Measurements from ENCODE around the gene UQCC5. TPM values are rescaled to one million over a fixed set of nuclear protein-coding genes. Genes with fewer than 3 reads are reported as not detected.

UQCC5 gene
- total RNA-seq, 1 donor from 2014 or later = 65.8 TPM

DNA sequence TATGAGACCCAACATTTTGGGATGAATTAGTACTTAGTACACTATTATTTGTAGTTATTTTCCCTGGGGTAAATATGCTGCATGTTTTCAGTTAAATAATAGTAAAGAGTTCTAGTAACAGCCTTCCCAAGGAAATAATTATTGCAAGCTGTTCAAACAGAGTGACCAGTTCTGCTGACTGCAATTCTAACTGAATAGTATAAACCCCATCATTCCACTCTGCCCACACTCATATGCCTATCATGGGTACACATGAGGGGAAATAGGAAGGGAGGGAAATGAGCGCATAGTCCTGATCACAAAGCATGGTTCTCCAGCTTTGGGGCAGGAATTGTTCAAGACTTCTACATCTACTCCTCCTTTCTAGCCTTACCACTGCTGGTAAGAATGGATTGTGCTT, 18.7 kb downstream of the UQCC5 start:
- TF ChIP-seq, protein P1, sequence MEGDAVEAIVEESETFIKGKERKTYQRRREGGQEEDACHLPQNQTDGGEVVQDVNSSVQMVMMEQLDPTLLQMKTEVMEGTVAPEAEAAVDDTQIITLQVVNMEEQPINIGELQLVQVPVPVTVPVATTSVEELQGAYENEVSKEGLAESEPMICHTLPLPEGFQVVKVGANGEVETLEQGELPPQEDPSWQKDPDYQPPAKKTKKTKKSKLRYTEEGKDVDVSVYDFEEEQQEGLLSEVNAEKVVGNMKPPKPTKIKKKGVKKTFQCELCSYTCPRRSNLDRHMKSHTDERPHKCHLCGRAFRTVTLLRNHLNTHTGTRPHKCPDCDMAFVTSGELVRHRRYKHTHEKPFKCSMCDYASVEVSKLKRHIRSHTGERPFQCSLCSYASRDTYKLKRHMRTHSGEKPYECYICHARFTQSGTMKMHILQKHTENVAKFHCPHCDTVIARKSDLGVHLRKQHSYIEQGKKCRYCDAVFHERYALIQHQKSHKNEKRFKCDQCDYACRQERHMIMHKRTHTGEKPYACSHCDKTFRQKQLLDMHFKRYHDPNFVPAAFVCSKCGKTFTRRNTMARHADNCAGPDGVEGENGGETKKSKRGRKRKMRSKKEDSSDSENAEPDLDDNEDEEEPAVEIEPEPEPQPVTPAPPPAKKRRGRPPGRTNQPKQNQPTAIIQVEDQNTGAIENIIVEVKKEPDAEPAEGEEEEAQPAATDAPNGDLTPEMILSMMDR (IDR thresholded peaks at IDR 0.05; ENCODE audit: borderline replicate concordance) = no peak
- intact Hi-C loops (cut with micrococcal nuclease) = no loop called here
- no peak for DNase-seq
- Histone ChIP-seq H3K4me1 (peaks cover 52% of the 10 kb centered on the region), H3K27me3 (ENCODE audit: low read depth) (no peaks in the 10 kb centered on the region), H3K27ac (replicated peaks) (peak overlapping the region; percentile 6), H3K9me3 (replicated peaks) (no peaks in the 10 kb centered on the region), H3K36me3 (peaks cover 68% of the 10 kb centered on the region), H3K4me3 (no peak overlapping the region)

DNA sequence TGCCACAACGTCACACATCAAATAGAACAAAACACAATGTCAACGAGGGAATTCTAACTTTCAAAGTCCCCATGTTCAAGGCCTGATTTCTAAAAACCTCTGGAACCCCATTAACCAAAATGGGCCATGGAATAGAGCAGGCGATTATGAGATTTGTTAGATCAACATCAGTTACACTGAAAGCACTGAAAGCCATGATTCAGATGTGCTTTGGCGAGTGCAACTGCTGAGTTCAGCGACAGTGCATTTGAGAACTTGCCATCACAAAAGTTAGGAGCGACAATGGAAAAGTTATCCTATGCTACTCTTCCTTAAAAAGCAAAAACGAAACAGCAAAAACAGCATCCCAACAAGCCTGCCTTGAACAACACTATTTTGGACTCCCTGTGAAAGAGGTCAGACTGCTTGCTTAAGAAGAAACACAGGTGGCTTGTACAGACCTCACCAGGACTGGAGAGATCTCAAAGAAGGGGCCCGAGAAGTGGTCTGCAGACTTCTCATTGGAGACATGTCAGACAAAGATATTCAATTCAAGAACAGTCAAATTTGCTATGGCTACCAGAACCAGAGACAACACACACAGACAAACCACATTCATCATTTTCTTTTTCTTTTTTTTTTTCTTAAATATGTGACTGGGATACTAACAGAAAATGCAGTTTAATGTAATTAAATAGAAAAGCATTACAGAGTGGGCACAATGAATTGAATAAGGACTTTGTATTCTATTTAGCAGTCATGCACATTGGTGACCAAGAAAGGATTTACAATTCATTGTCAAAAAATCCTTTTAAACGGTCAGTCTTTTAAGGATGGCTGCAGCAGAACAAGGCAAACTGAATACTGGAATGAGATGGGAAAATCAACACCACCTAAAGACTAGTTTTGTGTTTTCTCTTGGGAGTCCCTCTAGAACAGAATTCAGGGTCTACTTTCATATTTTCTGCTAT, 20.9 kb downstream of the UQCC5 start:
- TF ChIP-seq, protein P1 (IDR thresholded peaks at IDR 0.05; ENCODE audit: borderline replicate concordance) = no peak
- H3K36me3 ChIP-seq = peaks cover 78% of the 10 kb centered on the region
- no peaks in the 10 kb centered on the region for H3K27me3 ChIP-seq (ENCODE audit: low read depth)
- no peak for DNase-seq
- H3K4me1 ChIP-seq = peaks cover 49% of the 10 kb centered on the region
- H3K9me3 ChIP-seq (replicated peaks) = no peaks in the 10 kb centered on the region
- intact Hi-C loops (cut with micrococcal nuclease) = no loop called here
- H3K4me3 ChIP-seq = no peak overlapping the region
- no peak overlapping the region for H3K27ac ChIP-seq (replicated peaks)

DNA sequence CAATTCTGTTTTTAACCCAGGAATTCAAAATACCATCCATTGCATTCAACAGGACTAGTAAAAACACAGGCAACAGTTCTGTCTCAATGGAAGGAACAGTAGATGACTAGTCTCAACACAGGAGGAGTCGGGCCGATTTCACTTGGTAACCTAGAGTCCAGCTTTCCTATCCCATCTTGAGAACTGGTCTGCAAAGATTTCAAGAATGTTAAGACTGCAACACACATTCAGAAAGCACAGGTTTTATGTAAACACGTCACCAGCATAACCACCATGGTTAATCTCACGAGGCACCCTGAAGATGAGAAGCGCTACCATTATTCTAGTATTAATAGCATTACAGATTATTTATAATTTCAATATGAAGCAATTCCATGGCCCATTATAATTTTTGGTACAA, 22.0 kb downstream of the UQCC5 start:
- Histone ChIP-seq H3K9me3 (replicated peaks) (no peaks in the 10 kb centered on the region), H3K4me3 (no peak overlapping the region), H3K36me3 (peaks cover 80% of the 10 kb centered on the region), H3K4me1 (peaks cover 46% of the 10 kb centered on the region), H3K27ac (replicated peaks) (no peak overlapping the region), H3K27me3 (ENCODE audit: low read depth) (no peaks in the 10 kb centered on the region)
- intact Hi-C loops (cut with micrococcal nuclease) = no loop called here
- DNase-seq = no peak
- TF ChIP-seq, protein P1 (IDR thresholded peaks at IDR 0.05; ENCODE audit: borderline replicate concordance) = no peak

DNA sequence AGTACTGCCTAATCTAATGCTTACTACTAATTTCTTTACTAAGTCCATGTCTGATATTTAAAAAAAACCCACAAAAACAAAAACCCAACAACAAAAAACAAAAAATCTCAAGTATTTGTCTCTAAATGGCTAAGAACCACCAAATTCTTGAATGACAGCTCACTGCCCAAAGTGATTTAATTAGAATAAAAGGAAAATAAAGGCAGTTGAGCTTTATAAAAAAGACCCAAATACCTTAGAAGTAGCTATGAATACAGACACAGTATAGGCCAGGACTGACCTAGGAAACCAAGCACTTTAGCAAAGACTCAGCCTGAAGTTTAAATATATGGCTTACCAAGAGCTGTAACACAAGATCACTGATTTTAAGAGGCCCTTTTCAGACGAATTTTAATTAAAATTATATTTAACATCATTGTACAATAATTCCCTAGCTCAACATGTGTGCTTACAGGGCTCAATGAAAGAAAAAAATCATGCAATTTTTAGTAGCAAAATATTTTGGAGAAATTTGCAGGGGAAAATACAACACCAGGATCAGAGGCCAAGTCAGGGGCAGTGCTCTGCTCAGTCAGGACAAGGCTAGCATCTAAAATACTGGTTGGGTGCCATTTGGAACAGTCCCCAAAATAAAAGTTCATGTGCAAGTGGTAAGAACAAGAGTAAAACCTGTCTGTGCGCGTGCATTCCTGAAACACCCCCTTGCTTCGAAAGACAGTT, 24.8 kb downstream of the UQCC5 start:
- Histone ChIP-seq H3K36me3 (peaks cover 80% of the 10 kb centered on the region), H3K4me1 (peaks cover 27% of the 10 kb centered on the region), H3K27ac (replicated peaks) (no peak overlapping the region), H3K9me3 (replicated peaks) (no peaks in the 10 kb centered on the region), H3K27me3 (ENCODE audit: low read depth) (no peaks in the 10 kb centered on the region), H3K4me3 (no peak overlapping the region)
- intact Hi-C loops (cut with micrococcal nuclease) = no loop called here
- no peak for DNase-seq
- TF ChIP-seq, protein P1 (IDR thresholded peaks at IDR 0.05; ENCODE audit: borderline replicate concordance) = no peak

DNA sequence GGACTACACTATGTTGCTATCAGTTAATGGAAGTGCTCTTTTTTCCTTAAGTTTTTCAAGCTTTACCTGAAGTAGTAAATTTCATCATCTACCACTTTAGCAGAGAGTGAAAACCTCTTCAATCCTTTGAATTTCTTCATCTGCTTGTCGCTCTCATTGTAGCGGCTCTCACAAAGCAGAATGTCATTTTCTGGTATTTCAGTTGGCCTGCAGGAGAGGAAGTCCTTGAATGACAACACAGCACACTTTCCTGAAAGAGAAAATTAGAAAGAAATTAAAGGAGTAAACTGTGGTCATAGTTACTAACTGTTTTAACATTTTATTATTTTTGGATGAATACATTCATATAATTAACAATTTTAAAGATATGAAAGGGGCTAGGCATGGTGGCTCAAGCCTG, 27.6 kb downstream of the UQCC5 start:
- intact Hi-C loops (cut with micrococcal nuclease) = no loop called here
- peaks cover 69% of the 10 kb centered on the region for H3K36me3 ChIP-seq
- peaks cover 17% of the 10 kb centered on the region for H3K4me1 ChIP-seq
- H3K27me3 ChIP-seq (ENCODE audit: low read depth) = no peaks in the 10 kb centered on the region
- no peak overlapping the region for H3K27ac ChIP-seq (replicated peaks)
- no peak for DNase-seq
- H3K4me3 ChIP-seq = no peak overlapping the region
- TF ChIP-seq, protein P1 (IDR thresholded peaks at IDR 0.05; ENCODE audit: borderline replicate concordance) = no peak
- no peaks in the 10 kb centered on the region for H3K9me3 ChIP-seq (replicated peaks)

All from left ventricle myocardium inferior (tissue), 1 donor.